SK-N-SH (cell line): ENCODE measurements around the gene PHC2.

Experiments used
- CTCF ChIP-seq: fragments of 200-600 bp; sonication (generic); IDR thresholded peaks from 2 replicates; pipeline ENCODE4 v1.6.1; 2017; ENCODE audit warnings: antibody characterized with exemption, mild to moderate bottlenecking, moderate library complexity
- GABPA ChIP-seq: IDR thresholded peaks from 2 replicates; pipeline ENCODE4 v1.4.0; 2012; ENCODE audit warnings: low read depth, mild to moderate bottlenecking
- MXI1 ChIP-seq: IDR thresholded peaks from 2 replicates; pipeline ENCODE4 v1.6.1; 2012; ENCODE audit warnings: mild to moderate bottlenecking, low read depth, low read length, improper control_type of control experiment
- TCF12 ChIP-seq: IDR thresholded peaks from 2 replicates; pipeline ENCODE4 v1.4.0; 2012
- ZBTB33 ChIP-seq: IDR thresholded peaks from 2 replicates; pipeline ENCODE4 v1.4.0; 2012; ENCODE audit warnings: low read depth, borderline replicate concordance

GRCh38 chr1:33379631-33380354 is 51.1 kb downstream of the PHC2 start:
- no peak for TF ChIP-seq CTCF
- TF ChIP-seq GABPA, result no peak
- no peak for TF ChIP-seq ZBTB33
- no peak for TF ChIP-seq TCF12
- TF ChIP-seq MXI1, result no peak
